WTC11 (cell line): ENCODE data around the gene LYRM2.

Experiments used
- ATF2 ChIP-seq: sonication (generic); formaldehyde crosslinking; IDR thresholded peaks from 2 replicates; pipeline ENCODE4 v1.8.1; 2022; ENCODE audit warnings: low read depth, missing genetic modification reagents, borderline replicate concordance
- CTCF ChIP-seq: fragments of 200-600 bp; IDR thresholded peaks from 2 replicates; pipeline ENCODE4 v1.8.0; 2022; ENCODE audit warnings: antibody characterized with exemption
- ETV6 ChIP-seq: sonication (generic); formaldehyde crosslinking; IDR thresholded peaks from 2 replicates; pipeline ENCODE4 v1.8.1; 2022; ENCODE audit warnings: mild to moderate bottlenecking, missing genetic modification reagents
- FOXJ3 ChIP-seq: sonication (generic); formaldehyde crosslinking; IDR thresholded peaks from 2 replicates; pipeline ENCODE4 v1.9.0; 2021; ENCODE audit warnings: missing genetic modification reagents, mild to moderate bottlenecking, borderline replicate concordance
- FOXP4 ChIP-seq: sonication (generic); formaldehyde crosslinking; IDR thresholded peaks from 2 replicates; pipeline ENCODE4 v1.8.0; 2022; ENCODE audit warnings: mild to moderate bottlenecking, missing genetic modification reagents
- MAX ChIP-seq: sonication (generic); formaldehyde crosslinking; IDR thresholded peaks from 2 replicates; pipeline ENCODE4 v1.8.0; 2022; ENCODE audit warnings: mild to moderate bottlenecking, missing genetic modification reagents
- NR1H2 ChIP-seq: sonication (generic); formaldehyde crosslinking; IDR thresholded peaks from 2 replicates; pipeline ENCODE4 v1.9.0; 2021; ENCODE audit warnings: mild to moderate bottlenecking, moderate library complexity, missing genetic modification reagents
- TP53 ChIP-seq: sonication (generic); formaldehyde crosslinking; IDR thresholded peaks from 2 replicates; pipeline ENCODE4 v1.8.1; 2023; ENCODE audit warnings: mild to moderate bottlenecking, missing genetic modification reagents
- USF2 ChIP-seq: sonication (generic); formaldehyde crosslinking; IDR thresholded peaks from 2 replicates; pipeline ENCODE4 v1.8.1; 2023; ENCODE audit warnings: mild to moderate bottlenecking, missing genetic modification reagents, moderate library complexity
- ZBTB21 ChIP-seq: sonication (generic); formaldehyde crosslinking; IDR thresholded peaks from 2 replicates; pipeline ENCODE4 v1.8.1; 2023; ENCODE audit warnings: mild to moderate bottlenecking, missing genetic modification reagents, borderline replicate concordance
- TF ChIP-seq, protein P1 (sequence below): sonication (generic); formaldehyde crosslinking; IDR thresholded peaks from 2 replicates; pipeline ENCODE4 v1.8.1; 2022; ENCODE audit warnings: low read depth, mild to moderate bottlenecking, moderate library complexity, missing genetic modification reagents, borderline replicate concordance
- TF ChIP-seq, protein P2 (sequence below): sonication (generic); formaldehyde crosslinking; IDR thresholded peaks from 2 replicates; pipeline ENCODE4 v1.8.1; 2023; ENCODE audit warnings: mild to moderate bottlenecking, missing genetic modification reagents

- no peak for TF ChIP-seq USF2 (CRISPR knock-in tag)
- no peak for TF ChIP-seq ATF2 (CRISPR knock-in tag)
- TF ChIP-seq, protein P1, sequence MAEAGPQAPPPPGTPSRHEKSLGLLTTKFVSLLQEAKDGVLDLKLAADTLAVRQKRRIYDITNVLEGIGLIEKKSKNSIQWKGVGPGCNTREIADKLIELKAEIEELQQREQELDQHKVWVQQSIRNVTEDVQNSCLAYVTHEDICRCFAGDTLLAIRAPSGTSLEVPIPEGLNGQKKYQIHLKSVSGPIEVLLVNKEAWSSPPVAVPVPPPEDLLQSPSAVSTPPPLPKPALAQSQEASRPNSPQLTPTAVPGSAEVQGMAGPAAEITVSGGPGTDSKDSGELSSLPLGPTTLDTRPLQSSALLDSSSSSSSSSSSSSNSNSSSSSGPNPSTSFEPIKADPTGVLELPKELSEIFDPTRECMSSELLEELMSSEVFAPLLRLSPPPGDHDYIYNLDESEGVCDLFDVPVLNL (CRISPR knock-in tag): no peak
- no peak for TF ChIP-seq FOXP4 (CRISPR knock-in tag)
- no peak for TF ChIP-seq ETV6 (CRISPR knock-in tag)
- TF ChIP-seq CTCF: no peak
- TF ChIP-seq NR1H2 (CRISPR knock-in tag): no peak
- TF ChIP-seq FOXJ3 (CRISPR knock-in tag): no peak
- TF ChIP-seq, protein P2, sequence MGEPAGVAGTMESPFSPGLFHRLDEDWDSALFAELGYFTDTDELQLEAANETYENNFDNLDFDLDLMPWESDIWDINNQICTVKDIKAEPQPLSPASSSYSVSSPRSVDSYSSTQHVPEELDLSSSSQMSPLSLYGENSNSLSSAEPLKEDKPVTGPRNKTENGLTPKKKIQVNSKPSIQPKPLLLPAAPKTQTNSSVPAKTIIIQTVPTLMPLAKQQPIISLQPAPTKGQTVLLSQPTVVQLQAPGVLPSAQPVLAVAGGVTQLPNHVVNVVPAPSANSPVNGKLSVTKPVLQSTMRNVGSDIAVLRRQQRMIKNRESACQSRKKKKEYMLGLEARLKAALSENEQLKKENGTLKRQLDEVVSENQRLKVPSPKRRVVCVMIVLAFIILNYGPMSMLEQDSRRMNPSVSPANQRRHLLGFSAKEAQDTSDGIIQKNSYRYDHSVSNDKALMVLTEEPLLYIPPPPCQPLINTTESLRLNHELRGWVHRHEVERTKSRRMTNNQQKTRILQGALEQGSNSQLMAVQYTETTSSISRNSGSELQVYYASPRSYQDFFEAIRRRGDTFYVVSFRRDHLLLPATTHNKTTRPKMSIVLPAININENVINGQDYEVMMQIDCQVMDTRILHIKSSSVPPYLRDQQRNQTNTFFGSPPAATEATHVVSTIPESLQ: no peak
- no peak for TF ChIP-seq ZBTB21
- no peak for TF ChIP-seq TP53 (CRISPR knock-in tag)
- no peak for TF ChIP-seq MAX
Measured at GRCh38 chr6:89562093-89562973, 76.2 kb downstream of the LYRM2 start.
